ENCODE results near the gene ABCC9.

Gene ABCC9

GRCh38 chr12:21774358-21775132, 166.7 kb downstream of the ABCC9 start, which contains the start of gene KCNJ8:
KCNJ8 (minus strand) TSS chr12:21774706; CDS start chr12:21773616, 1,090 bp downstream.
- DNase-seq (ENCODE audit: low read depth) = no peak

GRCh38 chr12:21773806-21774205, 167.4 kb downstream of the ABCC9 start:
- no peak for DNase-seq (ENCODE audit: low read depth)

DNA sequence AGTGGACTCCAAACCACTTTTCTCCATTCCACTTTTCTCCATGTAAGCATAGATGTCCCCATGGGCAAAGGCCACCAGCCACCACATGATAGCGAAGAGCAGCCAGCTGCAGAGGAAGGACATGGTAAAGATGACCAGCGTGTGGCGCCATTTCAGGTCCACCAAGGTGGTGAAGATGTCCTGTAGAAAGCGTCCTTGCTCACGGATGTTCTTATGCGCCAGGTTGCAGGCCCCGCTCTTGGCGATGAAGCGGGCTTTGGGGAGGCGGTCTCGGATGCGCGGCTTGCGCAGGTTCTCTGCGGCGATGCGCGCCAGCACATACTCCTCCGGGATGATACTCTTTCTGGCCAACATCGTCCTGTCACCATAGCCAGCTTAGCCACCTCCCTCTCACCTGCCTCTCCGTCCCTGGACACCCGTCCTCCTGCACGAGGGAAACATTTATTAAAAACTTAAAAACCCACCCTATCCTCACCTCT, 167.9 kb downstream of the ABCC9 start:
- DNase-seq (ENCODE audit: low read depth) = no peak

GRCh38 chr12:21771311-21771710, 169.9 kb downstream of the ABCC9 start:
- DNase-seq (ENCODE audit: low read depth) = no peak

GRCh38 chr12:21769307-21769706, 171.9 kb downstream of the ABCC9 start:
- DNase-seq (ENCODE audit: low read depth) = no peak

GRCh38 chr12:21766403-21766802, 174.8 kb downstream of the ABCC9 start:
- no peak for DNase-seq (ENCODE audit: low read depth)

DNA sequence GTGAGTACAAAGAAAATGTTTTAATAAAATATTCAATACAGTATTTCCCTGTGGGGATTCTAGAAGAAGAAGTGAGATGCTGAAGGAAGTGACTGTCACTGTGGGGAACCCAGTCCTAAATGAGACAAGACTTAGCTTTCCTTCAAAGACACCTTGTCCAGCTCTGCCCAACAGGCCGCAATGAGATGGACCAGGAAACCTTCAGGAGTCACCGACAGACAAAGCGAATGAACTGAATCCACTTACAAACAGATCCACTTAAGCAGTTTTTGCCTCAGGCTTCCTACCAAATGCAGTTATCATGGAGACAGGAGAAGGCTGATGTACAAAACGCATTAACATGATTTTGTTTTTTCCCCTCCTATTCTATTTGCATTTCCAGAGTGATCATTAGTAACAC, 176.3 kb downstream of the ABCC9 start:
- no peak for DNase-seq (ENCODE audit: low read depth)

DNA sequence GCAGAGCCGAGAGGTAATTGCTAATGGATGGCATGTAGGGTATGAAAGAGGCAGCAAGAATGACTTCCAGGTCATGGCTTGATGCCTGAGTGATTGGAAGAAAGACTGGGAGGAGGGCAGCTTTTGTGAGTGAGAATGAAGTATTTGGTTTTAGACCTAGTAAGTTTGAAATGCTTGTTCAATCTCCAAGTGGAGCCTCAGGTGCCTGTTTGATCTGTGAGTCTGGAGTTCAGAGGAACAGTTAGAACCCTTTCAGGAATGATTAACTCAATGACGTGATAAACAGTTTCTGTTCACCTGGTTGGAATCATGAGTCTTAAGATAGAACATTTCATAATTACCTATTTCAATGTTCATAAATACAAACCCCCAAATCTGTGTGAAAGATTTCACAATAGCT, 177.2 kb downstream of the ABCC9 start:
- no peak for DNase-seq (ENCODE audit: low read depth)

DNA sequence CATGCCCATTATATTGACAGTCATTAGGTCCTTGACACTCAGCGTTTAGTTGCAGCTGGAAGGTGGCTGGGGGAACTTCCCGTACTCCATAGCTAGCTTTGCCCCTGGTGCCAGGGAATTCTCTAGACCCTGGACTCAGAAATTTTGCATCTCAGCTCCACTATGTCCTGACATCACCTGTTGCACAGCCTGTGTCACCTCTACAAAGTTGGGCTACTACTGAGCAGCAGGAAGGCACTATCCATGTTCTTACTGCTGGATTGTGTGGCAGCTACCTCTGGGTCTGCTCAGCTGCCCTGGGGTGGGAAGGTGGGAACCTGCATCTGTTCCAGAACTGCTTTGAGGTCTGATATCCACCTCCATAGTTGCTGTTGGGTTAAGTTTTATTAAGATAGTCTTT, 177.7 kb downstream of the ABCC9 start:
- no peak for DNase-seq (ENCODE audit: low read depth)

DNA sequence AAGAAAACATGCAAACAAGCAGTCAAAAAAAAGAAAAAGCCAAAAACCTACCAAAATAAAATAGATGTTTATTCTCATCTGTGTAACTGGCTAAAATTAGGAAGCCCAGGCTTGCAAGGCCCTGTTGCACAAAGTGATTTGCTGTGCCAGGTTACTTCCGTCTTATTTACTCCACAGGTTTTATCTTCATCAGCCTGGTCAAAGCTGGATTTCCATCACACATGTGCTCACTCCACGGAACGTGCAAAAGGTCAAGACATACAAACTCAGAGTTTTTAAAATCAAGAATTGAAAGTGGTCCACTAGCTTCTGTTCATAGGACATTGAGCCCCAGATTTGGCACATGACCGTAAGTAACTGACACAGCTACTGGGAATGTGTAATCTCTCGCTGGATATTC, 181.5 kb downstream of the ABCC9 start:
- no peak for DNase-seq (ENCODE audit: low read depth)

DNA sequence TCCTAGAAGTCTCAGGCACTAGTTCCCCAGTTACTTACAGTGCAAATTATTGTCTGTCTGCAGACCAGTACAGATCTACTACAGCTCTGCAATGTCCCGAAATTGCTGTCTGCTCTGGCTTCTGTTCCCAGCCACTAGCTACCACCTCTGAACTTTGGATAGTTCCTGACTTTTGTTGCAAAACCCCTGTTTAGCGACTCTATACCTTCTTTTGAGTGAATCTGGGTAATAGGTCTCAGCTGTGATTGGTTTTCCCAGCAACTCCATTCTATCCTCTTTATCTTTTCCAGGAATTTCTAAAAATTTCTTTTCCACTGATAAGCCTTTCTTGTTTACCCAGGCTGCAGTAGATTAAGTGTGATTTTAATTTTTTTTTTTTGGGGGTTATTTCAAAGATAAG, 183.5 kb downstream of the ABCC9 start:
- DNase-seq (ENCODE audit: low read depth) = no peak

- DNase-seq (ENCODE audit: low read depth) = no peak
These were observed 184.5 kb downstream of the ABCC9 start for GRCh38 chr12:21756699-21757098.

DNA sequence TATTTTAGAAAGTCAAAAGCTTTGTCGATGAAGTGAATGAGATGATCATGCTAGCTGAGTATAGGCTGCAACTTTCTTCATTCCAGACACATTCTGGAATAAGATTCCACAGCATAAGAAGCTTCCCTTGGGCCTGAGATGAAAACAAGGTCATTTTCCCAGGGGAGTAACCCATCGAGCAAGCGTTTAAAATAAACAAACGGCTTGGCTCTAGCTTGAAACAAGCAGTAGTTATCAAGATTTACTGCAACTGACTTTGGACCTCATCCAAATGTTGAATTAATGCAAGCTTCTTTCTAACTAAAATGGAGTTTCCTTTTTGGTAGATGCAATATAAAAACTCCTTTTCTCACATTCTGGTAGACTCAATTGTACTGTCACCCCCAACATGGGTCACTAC, 189.7 kb downstream of the ABCC9 start:
- DNase-seq (ENCODE audit: low read depth) = no peak
